ENCODE results near the gene CHAF1B.
"Not testable (repeated sequence)": the region's sequence is repeated elsewhere in the genome, so short reads cannot be mapped to it uniquely, and the experiment has no call there.

The CHAF1B gene

GRCh38 chr21:36375994-36376393 lies 9.2 kb upstream of the CHAF1B start:
- H2AFZ ChIP-seq (ENCODE audit: low read depth, low read length), result no peak overlapping the region
- H3K27ac ChIP-seq (ENCODE audit: low read length), result no peak overlapping the region
- no peak overlapping the region for H3K4me3 ChIP-seq (ENCODE audit: low read length)
- no peaks in the 10 kb centered on the region for H4K20me1 ChIP-seq (ENCODE audit: insufficient read depth, low read length)
- no peaks in the 10 kb centered on the region for H3K79me2 ChIP-seq (ENCODE audit: low read length)
- H3K27me3 ChIP-seq (ENCODE audit: low read depth, low read length), result no peaks in the 10 kb centered on the region
- H3K9me3 ChIP-seq (ENCODE audit: insufficient read depth, low read length), result no peaks in the 10 kb centered on the region
- H3K4me1 ChIP-seq (ENCODE audit: low read length), result no peaks in the 10 kb centered on the region
- no peak overlapping the region for H3K9ac ChIP-seq (ENCODE audit: low read length)
- peaks cover 31% of the 10 kb centered on the region for H3K36me3 ChIP-seq (replicated peaks; ENCODE audit: low read depth, low read length)
- TF ChIP-seq CTCF (IDR thresholded peaks at IDR 0.05; ENCODE audit: low read depth, low read length) (no peak), EZH2phosphoT487 (IDR thresholded peaks at IDR 0.05; ENCODE audit: low read depth) (no peak)
- no peak overlapping the region for H3K4me2 ChIP-seq (ENCODE audit: low read length)

DNA sequence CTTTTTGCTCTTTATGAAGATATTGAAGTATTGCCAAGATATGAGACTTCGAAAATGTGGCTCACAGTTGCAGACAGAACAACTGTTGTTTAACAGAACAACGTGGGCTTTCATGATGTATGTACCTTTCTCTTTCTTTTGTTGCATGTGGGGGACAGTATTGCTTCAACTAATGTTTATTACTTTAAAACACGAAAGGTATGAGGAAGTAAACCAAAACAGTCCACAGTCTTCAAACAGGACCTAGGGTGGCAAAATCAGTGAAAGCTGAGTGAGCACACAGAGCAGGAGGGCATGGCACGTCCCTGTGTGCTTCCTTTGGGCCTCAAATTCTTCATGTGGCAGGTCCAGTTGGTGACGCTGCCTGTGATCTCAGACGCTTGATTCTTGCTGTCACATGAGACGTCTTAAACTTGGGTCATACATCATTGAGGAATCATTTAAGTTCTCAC lies 7.8 kb upstream of the CHAF1B start:
- no peaks in the 10 kb centered on the region for H3K79me2 ChIP-seq (ENCODE audit: low read length)
- no peaks in the 10 kb centered on the region for H3K9me3 ChIP-seq (ENCODE audit: insufficient read depth, low read length)
- TF ChIP-seq CTCF (IDR thresholded peaks at IDR 0.05; ENCODE audit: low read depth, low read length) (no peak), EZH2phosphoT487 (IDR thresholded peaks at IDR 0.05; ENCODE audit: low read depth) (no peak)
- H3K27me3 ChIP-seq (ENCODE audit: low read depth, low read length), result no peaks in the 10 kb centered on the region
- peaks cover 21% of the 10 kb centered on the region for H3K36me3 ChIP-seq (replicated peaks; ENCODE audit: low read depth, low read length)
- H4K20me1 ChIP-seq (ENCODE audit: insufficient read depth, low read length), result no peaks in the 10 kb centered on the region
- H3K9ac ChIP-seq (ENCODE audit: low read length), result no peak overlapping the region
- H3K4me2 ChIP-seq (ENCODE audit: low read length), result no peak overlapping the region
- H3K4me1 ChIP-seq (ENCODE audit: low read length), result no peaks in the 10 kb centered on the region
- H3K4me3 ChIP-seq (ENCODE audit: low read length), result no peak overlapping the region
- no peak overlapping the region for H3K27ac ChIP-seq (ENCODE audit: low read length)
- H2AFZ ChIP-seq (ENCODE audit: low read depth, low read length), result no peak overlapping the region

DNA sequence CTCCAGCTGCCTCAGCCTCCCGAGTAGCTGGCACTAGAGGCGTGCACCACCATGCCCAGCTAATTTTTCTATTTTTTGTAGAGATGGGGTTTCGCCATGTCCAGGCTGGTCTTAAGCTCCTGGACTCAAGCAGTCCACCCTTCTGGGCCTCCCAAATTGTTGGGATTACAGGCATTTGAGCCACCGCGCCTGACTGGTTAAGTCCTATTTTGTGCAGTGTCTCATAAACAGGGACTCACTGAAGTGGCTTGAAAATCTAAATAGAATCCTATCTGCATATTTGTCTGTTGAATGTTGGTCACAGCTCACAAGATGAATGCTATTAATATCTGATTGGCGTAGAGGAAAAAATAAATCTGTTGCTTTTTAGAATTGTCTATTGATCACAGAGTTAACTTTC lies 5.9 kb upstream of the CHAF1B start:
- H3K4me2 ChIP-seq (ENCODE audit: low read length), result no peak overlapping the region
- H3K9me3 ChIP-seq (ENCODE audit: insufficient read depth, low read length), result no peaks in the 10 kb centered on the region
- H3K9ac ChIP-seq (ENCODE audit: low read length), result no peak overlapping the region
- H4K20me1 ChIP-seq (ENCODE audit: insufficient read depth, low read length), result no peaks in the 10 kb centered on the region
- TF ChIP-seq CTCF (IDR thresholded peaks at IDR 0.05; ENCODE audit: low read depth, low read length) (no peak), EZH2phosphoT487 (IDR thresholded peaks at IDR 0.05; ENCODE audit: low read depth) (no peak)
- no peak overlapping the region for H3K27ac ChIP-seq (ENCODE audit: low read length)
- H3K4me1 ChIP-seq (ENCODE audit: low read length), result no peaks in the 10 kb centered on the region
- H2AFZ ChIP-seq (ENCODE audit: low read depth, low read length), result no peak overlapping the region
- H3K79me2 ChIP-seq (ENCODE audit: low read length), result no peaks in the 10 kb centered on the region
- peaks cover 13% of the 10 kb centered on the region for H3K36me3 ChIP-seq (replicated peaks; ENCODE audit: low read depth, low read length)
- no peaks in the 10 kb centered on the region for H3K27me3 ChIP-seq (ENCODE audit: low read depth, low read length)
- H3K4me3 ChIP-seq (ENCODE audit: low read length), result no peak overlapping the region

GRCh38 chr21:36381841-36382589 lies 3.2 kb upstream of the CHAF1B start:
- no peak overlapping the region for H3K9ac ChIP-seq (ENCODE audit: low read length)
- H3K4me2 ChIP-seq (ENCODE audit: low read length), result no peak overlapping the region
- no peak overlapping the region for H3K4me3 ChIP-seq (ENCODE audit: low read length)
- no peaks in the 10 kb centered on the region for H3K9me3 ChIP-seq (ENCODE audit: insufficient read depth, low read length)
- H3K27ac ChIP-seq (ENCODE audit: low read length), result no peak overlapping the region
- no peaks in the 10 kb centered on the region for H4K20me1 ChIP-seq (ENCODE audit: insufficient read depth, low read length)
- H3K79me2 ChIP-seq (ENCODE audit: low read length), result peaks cover 8% of the 10 kb centered on the region
- H3K36me3 ChIP-seq (replicated peaks; ENCODE audit: low read depth, low read length), result peaks cover 5% of the 10 kb centered on the region
- H3K27me3 ChIP-seq (ENCODE audit: low read depth, low read length), result no peaks in the 10 kb centered on the region
- no peak overlapping the region for H2AFZ ChIP-seq (ENCODE audit: low read depth, low read length)
- H3K4me1 ChIP-seq (ENCODE audit: low read length), result peaks cover 5% of the 10 kb centered on the region
- no peak for TF ChIP-seq CTCF (IDR thresholded peaks at IDR 0.05; ENCODE audit: low read depth, low read length)
- TF ChIP-seq EZH2phosphoT487 (IDR thresholded peaks at IDR 0.05; ENCODE audit: low read depth), result no peak

- H4K20me1 ChIP-seq (ENCODE audit: insufficient read depth, low read length); H3K4me2 ChIP-seq (ENCODE audit: low read length); H2AFZ ChIP-seq (ENCODE audit: low read depth, low read length): not testable (repeated sequence)
These were observed 2.5 kb upstream of the CHAF1B start for GRCh38 chr21:36382722-36383121.

More at GRCh38 chr21:36382722-36383121, 2.5 kb upstream of the CHAF1B start:
- H3K4me1 ChIP-seq (ENCODE audit: low read length); H3K9me3 ChIP-seq (ENCODE audit: insufficient read depth, low read length); H3K36me3 ChIP-seq (replicated peaks; ENCODE audit: low read depth, low read length); H3K27me3 ChIP-seq (ENCODE audit: low read depth, low read length); H3K27ac ChIP-seq (ENCODE audit: low read length); H3K79me2 ChIP-seq (ENCODE audit: low read length); H3K9ac ChIP-seq (ENCODE audit: low read length); H3K4me3 ChIP-seq (ENCODE audit: low read length): not testable (repeated sequence)

All from OCI-LY3 (cell line).